Ascending aorta (tissue), 2 donors: Measurements from ENCODE around the gene LAYN. TPM values are rescaled to one million over a fixed set of nuclear protein-coding genes. Genes with fewer than 3 reads are reported as not detected.

Experiments used
- DNase-seq, 2 donors: peaks; one replicate each; pipeline ENCODE4 v3.0.0-alpha.2; 2019; ENCODE audit warnings: low spot score in 2 of 2
- H3K27ac ChIP-seq, 2 donors: fragments of 200-600 bp; sonication (generic); one replicate each; pipeline ENCODE4 v1.5.1; 2016 to 2017; ENCODE audit warnings: mild to moderate bottlenecking in 1 of 2
- H3K27me3 ChIP-seq: fragments of 200-600 bp; sonication (generic); one replicate; pipeline ENCODE4 v1.5.1; 2017
- H3K36me3 ChIP-seq, 2 donors: fragments of 200-600 bp; sonication (generic); one replicate each; pipeline ENCODE4 v1.5.1; 2016
- H3K4me1 ChIP-seq, 2 donors: fragments of 200-600 bp; sonication (generic); one replicate each; pipeline ENCODE4 v1.5.1; 2016 to 2017; ENCODE audit warnings: mild to moderate bottlenecking in 1 of 2
- H3K4me3 ChIP-seq, 2 donors: fragments of 200-600 bp; sonication (generic); one replicate each; pipeline ENCODE4 v1.5.1; 2016 to 2017; ENCODE audit warnings: mild to moderate bottlenecking in 1 of 2
- H3K9me3 ChIP-seq, 2 donors: fragments of 200-600 bp; sonication (generic); one replicate each; pipeline ENCODE4 v1.5.1; 2016
- intact Hi-C: fragments of 100-400 bp; cut with DNase I; formaldehyde crosslinking; loops from one replicate; pipeline ENCODE4 v1.15.1; 2023
- total RNA-seq: library from RNA; depleted of rRNA; stranded (reverse); fragments of >200 nt; gene quantifications from one replicate; pipeline ENCODE4 v1.1.0, GENCODE V29; 2016
- TF ChIP-seq, protein P1 (sequence below), 3 experiments: fragments of 200-600 bp in 2 of 3; fragments of 450-650 bp in 1 of 3; sonication (generic) in 2 of 3; IDR thresholded peaks; one replicate each; pipeline ENCODE4 v1.5.1; 2016 to 2019; ENCODE audit warnings: antibody characterized with exemption in 3 of 3, mild to moderate bottlenecking in 1 of 3, moderate library complexity in 1 of 3

Gene LAYN
- total RNA-seq, 1 donor from 2014 or later, result 27.2 TPM

GRCh38 chr11:111557425-111558111 lies 17.0 kb downstream of the LAYN start:
- TF ChIP-seq, protein P1, sequence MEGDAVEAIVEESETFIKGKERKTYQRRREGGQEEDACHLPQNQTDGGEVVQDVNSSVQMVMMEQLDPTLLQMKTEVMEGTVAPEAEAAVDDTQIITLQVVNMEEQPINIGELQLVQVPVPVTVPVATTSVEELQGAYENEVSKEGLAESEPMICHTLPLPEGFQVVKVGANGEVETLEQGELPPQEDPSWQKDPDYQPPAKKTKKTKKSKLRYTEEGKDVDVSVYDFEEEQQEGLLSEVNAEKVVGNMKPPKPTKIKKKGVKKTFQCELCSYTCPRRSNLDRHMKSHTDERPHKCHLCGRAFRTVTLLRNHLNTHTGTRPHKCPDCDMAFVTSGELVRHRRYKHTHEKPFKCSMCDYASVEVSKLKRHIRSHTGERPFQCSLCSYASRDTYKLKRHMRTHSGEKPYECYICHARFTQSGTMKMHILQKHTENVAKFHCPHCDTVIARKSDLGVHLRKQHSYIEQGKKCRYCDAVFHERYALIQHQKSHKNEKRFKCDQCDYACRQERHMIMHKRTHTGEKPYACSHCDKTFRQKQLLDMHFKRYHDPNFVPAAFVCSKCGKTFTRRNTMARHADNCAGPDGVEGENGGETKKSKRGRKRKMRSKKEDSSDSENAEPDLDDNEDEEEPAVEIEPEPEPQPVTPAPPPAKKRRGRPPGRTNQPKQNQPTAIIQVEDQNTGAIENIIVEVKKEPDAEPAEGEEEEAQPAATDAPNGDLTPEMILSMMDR (IDR thresholded peaks at IDR 0.05), result no peak

DNA sequence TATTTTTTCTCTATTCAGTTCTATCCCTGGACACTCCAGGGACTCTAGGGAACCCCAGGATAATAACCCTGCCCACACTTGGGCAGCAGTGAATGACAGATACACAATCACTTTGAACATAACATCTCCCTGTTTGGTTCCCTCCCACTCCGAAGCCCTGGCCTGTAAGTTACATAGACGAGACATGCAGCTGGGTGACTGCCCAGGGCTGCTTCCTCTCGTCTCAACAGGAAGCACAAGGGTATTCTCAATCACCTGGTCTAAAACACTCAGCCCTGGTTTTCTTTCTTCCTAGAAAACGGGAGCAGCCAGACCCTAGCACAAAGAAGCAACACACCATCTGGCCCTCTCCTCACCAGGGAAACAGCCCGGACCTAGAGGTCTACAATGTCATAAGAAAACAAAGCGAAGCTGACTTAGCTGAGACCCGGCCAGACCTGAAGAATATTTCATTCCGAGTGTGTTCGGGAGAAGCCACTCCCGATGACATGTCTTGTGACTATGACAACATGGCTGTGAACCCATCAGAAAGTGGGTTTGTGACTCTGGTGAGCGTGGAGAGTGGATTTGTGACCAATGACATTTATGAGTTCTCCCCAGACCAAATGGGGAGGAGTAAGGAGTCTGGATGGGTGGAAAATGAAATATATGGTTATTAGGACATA lies 19.4 kb downstream of the LAYN start:
- intact Hi-C loops, result no loop called here
- TF ChIP-seq, protein P1 (IDR thresholded peaks at IDR 0.05), result no peak
- peaks cover 0 to 6% of the 10 kb centered on the region in 2 donors for H3K4me1 ChIP-seq
- no peaks in the 10 kb centered on the region for H3K9me3 ChIP-seq
- H3K27me3 ChIP-seq, result no peaks in the 10 kb centered on the region
- DNase-seq, result no peak
- no peak overlapping the region for H3K27ac ChIP-seq
- no peak overlapping the region for H3K4me3 ChIP-seq
- peaks cover 0 to 27% of the 10 kb centered on the region in 2 donors for H3K36me3 ChIP-seq

More at GRCh38 chr11:111557425-111558111, 17.0 kb downstream of the LAYN start:
- peak overlapping the region; percentile 56 to 65 for H3K27ac ChIP-seq
- H3K36me3 ChIP-seq, result peaks cover 0 to 27% of the 10 kb centered on the region in 2 donors
- peak overlapping the region in 1 of 2 donors; percentile 1 for H3K4me3 ChIP-seq
- intact Hi-C loops, result no loop called here
- H3K9me3 ChIP-seq, result no peaks in the 10 kb centered on the region
- H3K4me1 ChIP-seq, result peaks cover 0 to 6% of the 10 kb centered on the region in 2 donors
- DNase-seq, result no peak
- H3K27me3 ChIP-seq, result no peaks in the 10 kb centered on the region

GRCh38 chr11:111560800-111561199 lies 20.3 kb downstream of the LAYN start:
- Histone ChIP-seq H3K9me3 (no peaks in the 10 kb centered on the region), H3K4me1 (peaks cover 0 to 6% of the 10 kb centered on the region in 2 donors), H3K27ac (no peak overlapping the region), H3K4me3 (no peak overlapping the region), H3K27me3 (no peaks in the 10 kb centered on the region), H3K36me3 (peaks cover 0 to 23% of the 10 kb centered on the region in 2 donors)
- intact Hi-C loops, result no loop called here
- no peak for DNase-seq
- TF ChIP-seq, protein P1 (IDR thresholded peaks at IDR 0.05), result no peak

DNA sequence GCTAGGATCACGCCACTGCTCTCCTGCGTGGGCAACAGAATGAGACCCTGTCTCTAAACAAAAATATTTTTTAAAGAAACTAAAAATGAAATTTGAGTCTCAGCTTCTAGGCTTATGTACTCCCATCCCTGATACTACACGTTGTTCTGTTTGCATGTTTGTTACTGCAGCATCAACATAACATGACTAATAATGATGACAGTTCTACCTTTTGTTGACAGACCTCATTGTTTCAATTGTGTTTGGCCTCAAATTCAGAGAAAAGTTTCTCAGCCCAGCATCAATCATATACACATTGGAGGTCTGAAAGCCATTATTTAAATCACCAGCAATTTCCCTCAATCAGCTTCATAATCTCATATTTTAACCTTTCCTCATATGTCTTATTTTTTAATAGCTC lies 20.8 kb downstream of the LAYN start:
- Histone ChIP-seq H3K4me3 (no peak overlapping the region), H3K36me3 (peaks cover 0 to 18% of the 10 kb centered on the region in 2 donors), H3K4me1 (peaks cover 0 to 6% of the 10 kb centered on the region in 2 donors), H3K9me3 (no peaks in the 10 kb centered on the region), H3K27me3 (no peaks in the 10 kb centered on the region), H3K27ac (no peak overlapping the region)
- intact Hi-C loops, result no loop called here
- no peak for DNase-seq
- TF ChIP-seq, protein P1 (IDR thresholded peaks at IDR 0.05), result no peak

DNA sequence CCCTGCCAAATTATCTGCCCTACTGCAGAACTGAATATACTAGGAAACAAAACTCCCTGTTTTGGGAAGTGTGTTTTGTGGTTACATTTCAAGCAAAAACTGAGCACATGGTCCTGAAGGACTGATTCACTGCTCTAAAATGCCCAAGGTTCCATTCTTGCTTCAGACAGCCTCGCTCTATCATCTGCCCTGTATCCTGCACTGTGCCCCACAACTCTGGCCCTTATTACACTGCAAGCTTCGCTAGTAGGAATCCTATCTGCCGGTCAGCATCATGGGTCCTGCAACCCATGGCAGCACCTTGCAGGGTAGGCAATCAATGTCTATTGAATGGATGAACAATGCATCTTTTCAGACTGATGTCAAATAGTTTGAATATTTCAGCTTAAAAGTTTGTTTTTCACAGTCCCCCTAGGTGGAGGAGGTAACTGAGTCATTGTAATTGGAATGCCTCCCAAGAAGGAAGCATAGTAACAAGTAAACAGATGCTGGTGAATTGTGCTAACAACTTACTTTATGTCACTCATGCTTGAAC lies 21.3 kb downstream of the LAYN start:
- DNase-seq, result no peak
- H3K27me3 ChIP-seq, result no peaks in the 10 kb centered on the region
- H3K9me3 ChIP-seq, result no peaks in the 10 kb centered on the region
- TF ChIP-seq, protein P1 (IDR thresholded peaks at IDR 0.05), result no peak
- no peak overlapping the region for H3K4me3 ChIP-seq
- H3K4me1 ChIP-seq, result peaks cover 0 to 6% of the 10 kb centered on the region in 2 donors
- H3K36me3 ChIP-seq, result peaks cover 0 to 15% of the 10 kb centered on the region in 2 donors
- intact Hi-C loops, result no loop called here
- H3K27ac ChIP-seq, result no peak overlapping the region
